BLaER1 (cell line): ENCODE data around the gene ABO.

Experiments
- H3K27ac ChIP-seq: shearing (Covaris generic); formaldehyde crosslinking; 2 replicates; pipeline ENCODE4 v1.8.1; 2022
- H3K27me3 ChIP-seq: shearing (Covaris generic); formaldehyde crosslinking; 2 replicates; pipeline ENCODE4 v1.8.1; 2022
- H3K36me3 ChIP-seq: shearing (Covaris generic); formaldehyde crosslinking; 2 replicates; pipeline ENCODE4 v1.8.1; 2022
- H3K4me1 ChIP-seq: shearing (Covaris generic); formaldehyde crosslinking; 2 replicates; pipeline ENCODE4 v1.8.1; 2022
- H3K4me2 ChIP-seq: shearing (Covaris generic); formaldehyde crosslinking; 2 replicates; pipeline ENCODE4 v1.8.1; 2022
- H3K4me3 ChIP-seq: shearing (Covaris generic); formaldehyde crosslinking; 2 replicates; pipeline ENCODE4 v1.8.1; 2022
- H3K9ac ChIP-seq: shearing (Covaris generic); formaldehyde crosslinking; 2 replicates; pipeline ENCODE4 v1.8.1; 2022
- H3K9me3 ChIP-seq: shearing (Covaris generic); formaldehyde crosslinking; 2 replicates; pipeline ENCODE4 v1.8.1; 2022
- H4K20me1 ChIP-seq: shearing (Covaris generic); formaldehyde crosslinking; 2 replicates; pipeline ENCODE4 v1.8.1; 2022
- Cebpa-rat ChIP-seq: shearing (Covaris generic); IDR thresholded peaks from 2 replicates; pipeline ENCODE4 v1.8.1; 2022

Gene ABO

GRCh38 chr9:133268335-133269056, 6.5 kb downstream of the ABO start:
- H4K20me1 ChIP-seq: no peaks in the 10 kb centered on the region
- H3K9me3 ChIP-seq: no peaks in the 10 kb centered on the region
- no peak overlapping the region for H3K4me2 ChIP-seq
- peaks cover 12% of the 10 kb centered on the region; the same call in 1 of the 2 replicates for H3K27me3 ChIP-seq
- TF ChIP-seq Cebpa-rat: no peak
- H3K4me3 ChIP-seq: no peak overlapping the region
- no peak overlapping the region for H3K9ac ChIP-seq
- no peaks in the 10 kb centered on the region for H3K36me3 ChIP-seq
- H3K4me1 ChIP-seq: peaks cover 6% of the 10 kb centered on the region; the same call in 1 of the 2 replicates
- H3K27ac ChIP-seq: no peak overlapping the region

DNA sequence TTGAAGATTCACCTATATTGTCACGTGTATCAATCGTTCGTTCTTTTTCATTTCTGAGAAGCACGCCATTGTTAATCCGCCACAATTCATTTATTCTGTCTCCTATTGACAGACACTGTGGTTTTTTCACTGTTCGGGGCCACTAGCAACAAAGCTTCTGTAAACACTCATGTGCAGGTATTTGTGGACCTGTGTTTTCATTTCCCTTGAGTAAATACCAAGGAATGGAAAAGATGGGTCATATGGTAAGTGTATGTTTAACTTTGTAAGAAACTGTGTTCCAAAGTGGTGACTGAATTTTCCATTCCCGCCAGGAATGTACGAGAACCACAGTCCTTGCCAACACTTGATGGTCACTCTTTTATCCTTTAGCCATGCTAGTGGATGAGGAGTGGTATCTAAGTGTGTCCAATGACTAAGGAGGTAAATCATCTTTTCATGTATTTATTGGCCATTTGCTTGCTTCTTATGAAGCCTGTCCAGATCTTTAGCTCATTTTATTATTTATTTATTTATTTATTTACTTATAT, 10.7 kb downstream of the ABO start:
- Histone ChIP-seq H3K4me1 (no peaks in the 10 kb centered on the region), H4K20me1 (no peaks in the 10 kb centered on the region), H3K4me2 (no peak overlapping the region), H3K36me3 (no peaks in the 10 kb centered on the region), H3K4me3 (no peak overlapping the region), H3K9me3 (no peaks in the 10 kb centered on the region), H3K27me3 (no peaks in the 10 kb centered on the region), H3K9ac (no peak overlapping the region), H3K27ac (no peak overlapping the region)
- TF ChIP-seq Cebpa-rat: no peak

DNA sequence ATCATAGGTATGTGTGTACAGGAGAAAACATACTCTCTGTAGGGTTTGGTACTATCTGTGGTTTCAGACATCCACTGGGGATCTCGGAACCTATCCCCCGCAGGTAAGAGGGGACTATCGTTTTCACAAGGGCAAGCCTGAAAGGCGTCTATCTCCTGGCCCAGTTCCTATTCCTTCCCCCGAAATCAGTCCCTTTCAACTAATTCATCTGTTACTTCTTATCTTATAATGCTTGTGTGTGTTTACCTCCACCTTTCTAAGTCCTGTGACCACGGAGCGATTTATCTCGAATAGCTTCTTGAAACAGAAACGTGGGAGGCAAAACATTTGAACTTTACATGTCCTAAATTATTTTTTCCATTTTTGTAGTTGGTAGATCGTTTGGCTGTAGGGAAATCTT, 11.4 kb downstream of the ABO start:
- H3K4me1 ChIP-seq: no peaks in the 10 kb centered on the region
- no peak overlapping the region for H3K4me3 ChIP-seq
- H3K27ac ChIP-seq: no peak overlapping the region
- no peaks in the 10 kb centered on the region for H3K36me3 ChIP-seq
- no peaks in the 10 kb centered on the region for H4K20me1 ChIP-seq
- no peak overlapping the region for H3K9ac ChIP-seq
- no peak for TF ChIP-seq Cebpa-rat
- no peaks in the 10 kb centered on the region for H3K27me3 ChIP-seq
- no peaks in the 10 kb centered on the region for H3K9me3 ChIP-seq
- H3K4me2 ChIP-seq: no peak overlapping the region

DNA sequence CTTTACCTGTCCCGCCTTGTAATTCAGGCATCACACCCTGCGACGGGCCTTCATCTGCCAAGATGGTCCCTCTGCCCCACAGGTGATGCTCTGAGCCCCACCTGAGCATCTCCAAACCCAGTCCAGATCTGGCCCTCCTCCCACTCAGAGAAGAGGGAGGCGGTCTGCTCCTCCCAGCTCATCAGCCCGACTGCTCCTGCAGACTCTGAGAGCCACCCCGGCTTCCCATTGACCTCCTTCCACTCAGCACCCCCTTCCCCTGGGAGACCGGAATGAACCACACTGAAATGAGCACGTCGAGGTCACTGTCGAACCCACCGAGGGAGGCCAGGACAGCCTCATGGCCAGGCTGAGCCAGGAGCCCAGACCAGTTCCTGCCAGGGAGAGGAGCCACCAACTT, 12.8 kb downstream of the ABO start:
- Histone ChIP-seq H3K4me1 (0 out of 2 replicates have a peak, but pooled peaks cover 1% of the 10 kb centered on the region), H3K4me3 (no peak overlapping the region), H3K36me3 (no peaks in the 10 kb centered on the region), H3K27me3 (no peaks in the 10 kb centered on the region), H3K4me2 (no peak overlapping the region), H3K9ac (no peak overlapping the region), H4K20me1 (no peaks in the 10 kb centered on the region), H3K27ac (no peak overlapping the region), H3K9me3 (no peaks in the 10 kb centered on the region)
- TF ChIP-seq Cebpa-rat: no peak

GRCh38 chr9:133261753-133262120, 13.3 kb downstream of the ABO start:
- Histone ChIP-seq H3K4me3 (no peak overlapping the region), H3K9me3 (no peaks in the 10 kb centered on the region), H3K36me3 (no peaks in the 10 kb centered on the region), H3K4me1 (peaks cover 6% of the 10 kb centered on the region; the same call in 1 of the 2 replicates), H3K4me2 (no peak overlapping the region), H3K27me3 (no peaks in the 10 kb centered on the region), H3K27ac (no peak overlapping the region), H3K9ac (no peak overlapping the region), H4K20me1 (no peaks in the 10 kb centered on the region)
- TF ChIP-seq Cebpa-rat: no peak

DNA sequence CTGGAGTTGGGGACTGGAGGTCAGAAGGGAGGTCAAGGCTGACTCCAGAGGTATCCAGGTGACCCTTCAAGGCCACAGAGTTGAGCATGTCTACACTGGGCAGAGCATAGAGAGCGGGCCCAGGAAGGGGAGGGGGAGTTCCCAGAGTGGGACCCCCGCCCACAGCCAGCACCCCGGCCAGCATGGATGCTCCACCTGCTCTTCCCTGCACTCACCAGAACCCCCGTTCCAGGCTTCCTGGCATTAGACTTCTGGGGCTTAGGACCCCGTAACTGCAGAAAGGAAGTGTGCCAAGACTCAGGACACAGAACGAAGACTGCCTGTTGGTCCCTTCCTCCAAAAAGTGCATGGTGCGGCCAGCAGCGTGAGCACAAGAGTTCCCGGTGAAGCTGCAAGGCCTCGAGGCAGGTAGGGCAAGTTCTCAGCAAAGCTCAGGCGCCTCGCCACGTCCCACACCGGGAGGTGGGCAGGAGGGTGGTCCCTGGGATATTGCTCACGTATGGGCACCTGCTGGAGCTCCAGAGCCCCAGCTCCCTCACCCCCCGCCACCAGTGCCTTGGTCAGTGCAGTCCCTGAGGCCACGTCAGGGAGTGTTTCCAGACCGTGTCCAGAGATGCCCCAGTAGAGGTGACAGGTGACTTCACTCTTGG, 13.8 kb downstream of the ABO start:
- peaks cover 8% of the 10 kb centered on the region; the same call in 1 of the 2 replicates for H3K4me1 ChIP-seq
- no peaks in the 10 kb centered on the region for H3K27me3 ChIP-seq
- no peaks in the 10 kb centered on the region for H3K9me3 ChIP-seq
- no peaks in the 10 kb centered on the region for H3K36me3 ChIP-seq
- no peak for TF ChIP-seq Cebpa-rat
- no peak overlapping the region for H3K9ac ChIP-seq
- H3K4me3 ChIP-seq: no peak overlapping the region
- no peak overlapping the region for H3K4me2 ChIP-seq
- no peaks in the 10 kb centered on the region for H4K20me1 ChIP-seq
- H3K27ac ChIP-seq: no peak overlapping the region

GRCh38 chr9:133260334-133261102, 14.5 kb downstream of the ABO start:
- Histone ChIP-seq H3K4me3 (no peak overlapping the region), H3K4me2 (no peak overlapping the region), H3K9ac (no peak overlapping the region), H3K36me3 (no peaks in the 10 kb centered on the region), H4K20me1 (no peaks in the 10 kb centered on the region), H3K27ac (no peak overlapping the region), H3K4me1 (peaks cover 8% of the 10 kb centered on the region; the same call in 1 of the 2 replicates), H3K27me3 (no peaks in the 10 kb centered on the region), H3K9me3 (no peaks in the 10 kb centered on the region)
- TF ChIP-seq Cebpa-rat: no peak

- H3K27me3 ChIP-seq: no peaks in the 10 kb centered on the region
- no peak for TF ChIP-seq Cebpa-rat
- H3K4me1 ChIP-seq: peaks cover 8% of the 10 kb centered on the region; the same call in 1 of the 2 replicates
- H3K27ac ChIP-seq: no peak overlapping the region
- no peaks in the 10 kb centered on the region for H3K36me3 ChIP-seq
- H3K4me3 ChIP-seq: no peak overlapping the region
- H4K20me1 ChIP-seq: no peaks in the 10 kb centered on the region
- H3K9ac ChIP-seq: no peak overlapping the region
- no peak overlapping the region for H3K4me2 ChIP-seq
- peaks cover 7% of the 10 kb centered on the region for H3K9me3 ChIP-seq
Measured at GRCh38 chr9:133258061-133259015, 16.7 kb downstream of the ABO start.

DNA sequence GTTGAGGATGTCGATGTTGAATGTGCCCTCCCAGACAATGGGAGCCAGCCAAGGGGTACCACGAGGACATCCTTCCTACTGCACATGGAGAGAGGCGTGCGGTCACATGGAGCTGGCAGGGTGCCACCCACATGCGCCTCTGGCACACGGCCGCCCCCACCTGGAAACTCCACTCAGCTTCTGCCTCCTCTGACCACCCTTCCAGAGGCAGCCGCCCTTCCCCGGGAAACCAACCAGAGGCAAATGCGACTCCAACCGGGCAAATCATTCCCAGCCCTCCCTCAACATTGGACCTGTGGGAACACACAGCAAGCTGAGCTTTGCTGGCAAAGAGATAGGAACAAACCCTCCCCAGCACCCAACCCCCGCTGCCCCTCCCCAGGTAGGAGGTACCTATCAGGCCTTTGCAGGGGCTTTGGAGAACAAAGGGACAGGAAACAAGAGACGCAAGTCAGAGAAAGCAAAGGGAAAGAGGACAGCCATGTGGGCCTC, 17.5 kb downstream of the ABO start:
- Histone ChIP-seq H3K4me1 (peaks cover 9% of the 10 kb centered on the region; the same call in 1 of the 2 replicates), H3K27ac (no peak overlapping the region), H3K9me3 (peaks cover 7% of the 10 kb centered on the region), H4K20me1 (no peaks in the 10 kb centered on the region), H3K9ac (no peak overlapping the region), H3K27me3 (no peaks in the 10 kb centered on the region), H3K4me3 (no peak overlapping the region), H3K4me2 (no peak overlapping the region), H3K36me3 (no peaks in the 10 kb centered on the region)
- no peak for TF ChIP-seq Cebpa-rat
